Choroid plexus epithelial cell (primary cell): ENCODE measurements around the gene CAPN15.
A peak's percentile ranks its signal among the peaks of the same experiment; 100 is the strongest.

ENCODE experiments used
- DNase-seq: peaks from one replicate; pipeline ENCODE4 v3.0.0-alpha.2; 2010; ENCODE audit warnings: low read depth
- H3K4me3 ChIP-seq: 2 replicates; pipeline ENCODE4 v1.5.1; 2011; ENCODE audit warnings: low read depth, mild to moderate bottlenecking, control low read depth, low read length, moderate library complexity
- CTCF ChIP-seq: conservative IDR thresholded peaks from 2 replicates; pipeline ENCODE4 v1.5.1; 2011; ENCODE audit warnings: low read depth, mild to moderate bottlenecking, control low read depth, inconsistent platforms, low read length, moderate library complexity

The CAPN15 gene

DNA sequence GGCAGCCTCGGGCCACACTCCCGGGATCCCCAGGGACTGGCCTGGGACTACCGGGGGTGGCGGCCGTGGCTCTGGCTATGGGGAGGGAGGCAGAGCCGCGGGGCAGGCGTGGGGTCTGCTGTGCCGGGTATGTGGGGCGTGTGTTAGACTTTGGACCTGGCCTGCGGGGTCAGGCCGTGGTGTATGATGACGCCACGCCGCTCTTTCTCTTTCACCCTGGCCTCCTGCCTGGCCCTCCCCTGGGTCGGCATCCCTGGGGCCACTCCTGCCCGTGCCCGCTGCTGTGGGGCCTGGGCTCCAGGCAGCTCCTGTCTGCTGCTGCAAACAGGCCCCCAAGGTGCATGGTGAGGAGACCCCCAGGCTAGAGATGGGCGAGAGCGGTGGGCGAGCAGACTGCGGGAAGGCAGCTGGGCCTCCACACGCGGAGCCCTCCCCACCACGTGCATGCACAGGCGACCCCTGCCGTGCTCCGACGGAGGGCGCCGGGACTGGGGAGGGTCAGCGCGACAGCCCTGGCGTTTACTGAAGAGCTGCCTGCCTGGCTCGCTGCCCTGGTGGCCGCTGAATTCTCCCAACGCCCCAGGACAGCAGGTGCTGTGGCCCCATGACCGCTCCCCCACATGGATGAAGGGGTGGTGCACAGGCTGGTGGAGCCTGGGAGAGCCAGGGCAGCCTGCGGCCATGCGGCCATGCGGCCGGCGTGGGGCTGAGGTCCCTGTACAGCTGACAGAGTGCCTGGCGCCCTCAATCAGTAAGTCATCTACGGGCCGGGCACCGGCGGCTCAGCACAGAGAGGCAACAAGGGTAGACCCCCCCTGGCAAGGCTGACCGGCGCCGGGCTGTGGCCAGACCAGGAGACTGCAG, 16.0 kb downstream of the CAPN15 start:
- TF ChIP-seq CTCF = no peak
- no peak overlapping the region for H3K4me3 ChIP-seq
- no peak for DNase-seq

DNA sequence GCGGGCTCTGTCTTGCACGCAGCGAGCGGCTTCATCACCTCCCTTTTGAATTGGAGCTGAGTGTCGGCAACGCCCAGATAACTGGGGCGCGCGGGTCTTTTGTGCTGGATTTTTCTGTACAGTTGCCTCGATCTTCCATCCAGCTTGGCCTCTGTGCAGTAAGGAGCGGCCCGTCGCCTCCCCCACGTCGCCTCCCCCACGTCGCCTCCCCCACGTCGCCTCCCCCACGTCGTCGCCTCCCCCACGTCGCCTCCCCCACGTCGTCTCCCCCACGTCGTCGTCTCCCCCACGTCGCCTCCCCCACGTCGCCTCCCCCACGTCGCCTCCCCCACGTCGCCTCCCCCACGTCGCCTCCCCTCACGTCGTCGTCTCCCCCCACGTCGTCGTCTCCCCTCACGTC, 17.0 kb downstream of the CAPN15 start:
- TF ChIP-seq CTCF = no peak
- H3K4me3 ChIP-seq = no peak overlapping the region
- DNase-seq = no peak

DNA sequence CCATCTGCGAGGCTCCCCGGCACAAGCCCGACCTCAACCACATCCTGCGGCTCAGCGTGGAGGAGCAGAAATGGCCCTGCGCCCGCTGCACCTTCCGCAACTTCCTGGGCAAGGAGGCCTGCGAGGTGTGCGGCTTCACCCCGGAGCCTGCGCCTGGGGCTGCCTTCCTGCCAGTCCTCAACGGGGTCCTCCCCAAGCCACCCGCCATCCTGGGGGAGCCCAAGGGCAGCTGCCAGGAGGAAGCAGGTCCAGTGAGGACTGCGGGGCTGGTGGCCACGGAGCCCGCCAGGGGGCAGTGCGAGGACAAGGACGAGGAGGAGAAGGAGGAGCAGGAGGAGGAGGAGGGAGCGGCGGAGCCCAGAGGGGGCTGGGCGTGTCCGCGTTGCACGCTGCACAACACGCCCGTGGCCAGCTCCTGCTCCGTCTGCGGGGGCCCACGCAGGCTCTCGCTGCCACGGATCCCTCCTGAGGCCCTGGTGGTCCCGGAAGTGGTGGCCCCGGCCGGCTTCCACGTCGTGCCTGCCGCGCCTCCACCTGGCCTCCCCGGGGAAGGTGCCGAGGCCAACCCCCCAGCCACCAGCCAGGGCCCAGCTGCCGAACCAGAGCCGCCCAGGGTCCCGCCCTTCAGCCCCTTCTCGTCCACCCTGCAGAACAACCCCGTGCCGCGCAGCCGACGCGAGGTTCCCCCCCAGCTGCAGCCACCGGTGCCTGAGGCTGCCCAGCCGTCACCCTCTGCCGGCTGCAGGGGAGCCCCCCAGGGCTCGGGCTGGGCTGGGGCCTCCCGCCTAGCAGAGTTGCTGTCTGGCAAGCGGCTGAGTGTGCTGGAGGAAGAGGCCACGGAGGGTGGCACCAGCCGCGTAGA, 19.6 kb downstream of the CAPN15 start:
- H3K4me3 ChIP-seq = no peak overlapping the region
- no peak for DNase-seq
- peak; percentile 44 for TF ChIP-seq CTCF

GRCh38 chr16:548586-548985, 21.1 kb downstream of the CAPN15 start:
- H3K4me3 ChIP-seq = no peak overlapping the region
- DNase-seq = no peak

GRCh38 chr16:549544-550263, 22.2 kb downstream of the CAPN15 start:
- no peak overlapping the region for H3K4me3 ChIP-seq
- peak; percentile 10 for TF ChIP-seq CTCF
- no peak for DNase-seq

More at GRCh38 chr16:548586-548985, 21.1 kb downstream of the CAPN15 start:
- TF ChIP-seq CTCF = no peak

GRCh38 chr16:551210-551609, 23.7 kb downstream of the CAPN15 start:
- H3K4me3 ChIP-seq = no peak overlapping the region
- no peak for DNase-seq
- TF ChIP-seq CTCF = no peak
